GM18519 (cell line): ENCODE data around the gene AREL1.

Experiments used
- ATAC-seq: cut with Tn5 transposase; IDR thresholded peaks from one replicate; pipeline ENCODE4 v1.9.1; 2021; ENCODE audit warnings: mild to moderate bottlenecking, moderate library complexity; ENCODE audit not compliant: unreplicated experiment, low FRiP score

The AREL1 gene

GRCh38 chr14:74641601-74642391 is 71.1 kb downstream of the AREL1 start:
- ATAC-seq: no peak

- ATAC-seq: no peak
Observed at GRCh38 chr14:74638966-74639365, 73.9 kb downstream of the AREL1 start.

GRCh38 chr14:74638066-74638465 is 74.8 kb downstream of the AREL1 start:
- ATAC-seq: no peak

- no peak for ATAC-seq
Observed at GRCh38 chr14:74637178-74637550, 75.7 kb downstream of the AREL1 start.

- ATAC-seq: no peak
Observed at GRCh38 chr14:74636424-74637177, 76.3 kb downstream of the AREL1 start.

GRCh38 chr14:74635847-74636246 is 77.0 kb downstream of the AREL1 start:
- ATAC-seq: no peak

GRCh38 chr14:74634964-74635363 is 77.9 kb downstream of the AREL1 start:
- ATAC-seq: no peak

GRCh38 chr14:74634481-74634880 is 78.4 kb downstream of the AREL1 start:
- no peak for ATAC-seq

GRCh38 chr14:74630881-74631690 is 81.8 kb downstream of the AREL1 start:
- ATAC-seq: no peak

GRCh38 chr14:74628418-74628817 is 84.5 kb downstream of the AREL1 start:
- ATAC-seq: no peak

GRCh38 chr14:74627076-74627475 is 85.8 kb downstream of the AREL1 start:
- ATAC-seq: no peak

GRCh38 chr14:74622257-74622656 is 90.6 kb downstream of the AREL1 start:
- ATAC-seq: no peak

GRCh38 chr14:74621556-74621955 is 91.3 kb downstream of the AREL1 start:
- ATAC-seq: no peak

- no peak for ATAC-seq
Observed at GRCh38 chr14:74620923-74621322, 92.0 kb downstream of the AREL1 start.

GRCh38 chr14:74620497-74620921 is 92.4 kb downstream of the AREL1 start:
- ATAC-seq: no peak

- no peak for ATAC-seq
Observed at GRCh38 chr14:74619672-74620131, 93.2 kb downstream of the AREL1 start.

- no peak for ATAC-seq
Observed at GRCh38 chr14:74618078-74618952, 94.6 kb downstream of the AREL1 start.

- ATAC-seq: no peak
Observed at GRCh38 chr14:74616996-74617700, 95.7 kb downstream of the AREL1 start.

- ATAC-seq: no peak
Observed at GRCh38 chr14:74616507-74616906, 96.4 kb downstream of the AREL1 start.
